ENCODE results near the gene OSCAR. TPM values are rescaled to one million over a fixed set of nuclear protein-coding genes. Genes with fewer than 3 reads are reported as not detected.

Gene OSCAR
- total RNA-seq, 2 experiments from 2014 or later, result 0.44 to 0.47 TPM

DNA sequence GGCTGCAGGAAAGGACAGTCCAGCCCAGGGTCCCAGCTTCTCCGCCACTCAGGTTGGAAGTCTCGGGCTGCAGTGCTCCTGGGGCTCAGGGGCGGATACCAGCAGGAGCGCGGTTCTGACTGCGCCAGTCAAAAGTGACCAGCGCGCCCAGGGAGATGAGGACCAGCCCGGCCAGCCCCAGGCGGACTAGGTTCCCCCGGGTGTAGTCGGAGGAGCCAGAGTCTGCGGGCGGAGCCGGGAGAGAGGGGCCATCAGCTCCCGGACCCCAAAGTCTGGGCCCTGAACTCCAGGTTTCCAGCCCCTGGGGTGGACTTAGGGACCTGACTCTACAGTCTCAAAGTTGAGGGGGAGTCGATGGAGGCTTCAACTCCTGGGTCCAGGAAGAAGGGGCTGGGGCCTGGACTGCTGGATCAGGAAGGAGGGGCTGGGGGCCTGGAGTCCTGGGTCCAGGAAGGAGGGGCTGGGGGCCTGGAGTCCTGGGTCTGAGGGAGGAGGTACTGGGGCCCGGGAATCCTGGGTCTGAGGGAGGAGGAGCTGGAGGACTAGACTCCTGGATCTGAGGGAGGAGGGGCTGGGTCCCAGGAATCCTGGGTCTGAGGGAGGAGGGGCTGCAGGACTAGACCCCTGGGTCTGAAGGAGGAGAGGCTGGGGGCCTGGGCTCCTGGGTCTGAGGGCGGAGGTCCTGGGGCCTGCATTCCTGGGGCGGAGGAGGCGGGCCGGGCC lies 5.3 kb downstream of the OSCAR start:
- no peak overlapping the region for H3K27ac Mint-ChIP-seq
- peaks cover 15% of the 10 kb centered on the region for H3K27me3 Mint-ChIP-seq
- H3K4me3 Mint-ChIP-seq, result no peak overlapping the region
- CTCF ChIA-PET, result interaction anchor here (0.5 to 1.5 kb wide), 5 partner anchors 20 to 307 kb away, joined by 3 to 5 read pairs (median 3); partner anchors contain the start of genes CNOT3, PRPF31 and TFPT
- peaks cover 5% of the 10 kb centered on the region for H3K9me3 Mint-ChIP-seq (ENCODE audit: low read depth)
- ATAC-seq, result no peak
- no peaks in the 10 kb centered on the region for H3K36me3 Mint-ChIP-seq
- peaks cover 16% of the 10 kb centered on the region for H3K4me1 Mint-ChIP-seq
- no peak for DNase-seq

DNA sequence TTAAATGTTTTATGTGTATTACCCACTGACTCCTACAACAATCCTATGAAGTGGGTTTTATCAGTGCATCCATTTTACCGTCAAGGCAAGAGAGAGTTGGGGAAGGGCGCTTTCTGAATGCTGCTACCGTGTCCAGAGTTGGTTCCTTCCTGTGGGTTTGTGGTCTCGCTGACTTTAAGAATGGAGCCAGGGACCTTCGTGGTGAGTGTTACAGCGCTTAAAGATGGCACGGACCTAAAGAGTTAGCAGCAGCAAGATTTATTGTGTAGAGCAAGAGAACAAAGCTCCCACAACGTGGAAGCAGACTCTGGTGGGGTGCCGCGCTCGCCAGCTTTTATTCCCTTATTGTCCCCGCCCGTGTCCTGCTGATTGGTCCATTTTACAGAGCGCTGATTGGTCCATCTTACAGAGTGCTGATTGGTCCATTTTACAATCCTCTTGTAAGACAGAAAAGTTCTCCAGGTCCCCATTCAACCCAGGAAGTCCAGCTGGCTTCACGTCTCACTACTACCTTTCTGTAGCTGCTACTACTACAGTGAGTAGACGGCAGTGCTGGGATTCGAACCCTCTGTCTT lies 6.1 kb downstream of the OSCAR start:
- H3K27me3 Mint-ChIP-seq, result peaks cover 15% of the 10 kb centered on the region
- H3K27ac Mint-ChIP-seq, result no peak overlapping the region
- H3K4me3 Mint-ChIP-seq, result no peak overlapping the region
- no peak for ATAC-seq
- H3K36me3 Mint-ChIP-seq, result no peaks in the 10 kb centered on the region
- peaks cover 5% of the 10 kb centered on the region for H3K9me3 Mint-ChIP-seq (ENCODE audit: low read depth)
- CTCF ChIA-PET, result interaction anchor here (0.7 to 1.3 kb wide), 2 partner anchors 15 to 265 kb away, joined by 3 read pairs; no protein-coding TSS in a partner anchor
- no peak for DNase-seq
- H3K4me1 Mint-ChIP-seq, result peaks cover 16% of the 10 kb centered on the region

DNA sequence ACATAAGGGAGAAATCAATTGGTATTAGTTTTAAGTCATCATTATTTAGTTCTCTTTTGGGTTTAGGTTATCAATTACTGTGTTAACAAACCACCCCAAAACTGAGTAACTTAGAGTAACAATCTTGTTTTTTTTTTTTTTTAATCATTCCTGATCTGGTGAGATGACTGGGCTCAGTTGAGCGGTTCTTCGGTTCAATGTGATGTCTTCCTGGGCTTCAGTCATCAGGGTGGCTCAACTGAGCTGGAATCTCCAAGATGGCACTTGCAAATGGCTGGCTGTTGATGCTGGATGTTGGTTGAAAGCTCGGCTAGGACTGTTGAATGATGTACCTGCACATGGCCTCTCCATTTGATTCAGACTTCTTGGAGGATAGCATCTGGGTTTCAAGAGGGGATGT lies 16.2 kb downstream of the OSCAR start:
- Mint-ChIP-seq H3K27me3 (peaks cover 6% of the 10 kb centered on the region), H3K9me3 (ENCODE audit: low read depth) (peaks cover 5% of the 10 kb centered on the region), H3K27ac (no peak overlapping the region), H3K4me3 (no peak overlapping the region), H3K36me3 (no peaks in the 10 kb centered on the region), H3K4me1 (no peaks in the 10 kb centered on the region)
- CTCF ChIA-PET, result no interaction called here
- DNase-seq, result no peak
- ATAC-seq, result no peak

DNA sequence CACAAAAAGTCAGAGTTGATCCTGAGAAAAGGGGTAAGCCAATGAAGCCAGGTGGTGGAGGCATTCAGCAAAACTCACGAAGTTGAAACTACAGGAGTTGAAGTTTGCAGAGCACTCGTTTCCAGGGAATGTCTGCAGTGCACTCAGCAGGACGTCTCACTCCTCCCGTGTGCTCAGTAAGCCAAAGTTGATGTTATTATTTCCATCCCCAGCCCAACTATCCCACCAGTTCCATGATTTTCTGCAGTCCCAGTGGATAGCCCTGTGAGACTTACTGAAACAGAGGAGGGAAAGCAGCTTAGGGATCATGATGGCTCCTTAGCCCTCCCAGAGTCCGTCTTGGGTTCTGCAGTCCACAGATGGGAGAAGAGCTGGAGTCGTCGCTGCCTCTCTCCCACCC lies 19.6 kb downstream of the OSCAR start, which contains the start of gene TARM1:
Gene TARM1, minus strand, starts transcription at position 334 of the 400 bp plus-strand sequence. Its CDS starts 25 bp downstream, at position 309.
- peaks cover 5% of the 10 kb centered on the region for H3K9me3 Mint-ChIP-seq (ENCODE audit: low read depth)

DNA sequence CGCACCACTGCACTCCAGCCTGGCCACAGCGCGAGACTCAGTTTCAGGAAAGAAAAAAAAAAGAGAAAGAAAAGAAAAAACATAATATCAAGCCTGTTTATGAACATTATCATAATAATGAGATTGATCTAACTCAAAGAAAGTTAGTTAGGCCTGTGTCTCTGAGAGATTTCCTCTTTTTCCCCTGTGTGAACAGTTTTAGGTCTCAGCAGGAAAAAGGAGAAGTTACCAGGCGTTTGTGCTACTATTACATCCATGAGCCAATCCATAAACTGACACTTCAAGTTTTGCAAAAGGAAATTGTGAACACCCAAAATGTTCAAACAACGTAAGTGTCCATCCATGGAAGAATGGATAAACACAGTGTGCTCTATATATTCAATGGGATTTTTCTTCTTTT lies 23.3 kb downstream of the OSCAR start:
- DNase-seq, result no peak
- no peaks in the 10 kb centered on the region for H3K4me1 Mint-ChIP-seq
- H3K4me3 Mint-ChIP-seq, result no peak overlapping the region
- no peaks in the 10 kb centered on the region for H3K27me3 Mint-ChIP-seq
- peaks cover 3% of the 10 kb centered on the region for H3K9me3 Mint-ChIP-seq (ENCODE audit: low read depth)
- no peak overlapping the region for H3K27ac Mint-ChIP-seq
- CTCF ChIA-PET, result no interaction called here
- H3K36me3 Mint-ChIP-seq, result peaks cover 1% of the 10 kb centered on the region
- no peak for ATAC-seq

More for the DNA sequence above, 19.6 kb downstream of the OSCAR start, which contains the start of gene TARM1:
- DNase-seq (no peak), ATAC-seq (no peak)
- no peaks in the 10 kb centered on the region for H3K4me1 Mint-ChIP-seq
- no peaks in the 10 kb centered on the region for H3K27me3 Mint-ChIP-seq
- CTCF ChIA-PET, result no interaction called here
- H3K4me3 Mint-ChIP-seq, result no peak within 1 kb of the TSS
- peaks cover 1% of the 10 kb centered on the region for H3K36me3 Mint-ChIP-seq
- H3K27ac Mint-ChIP-seq, result no peak within 1 kb of the TSS

DNA sequence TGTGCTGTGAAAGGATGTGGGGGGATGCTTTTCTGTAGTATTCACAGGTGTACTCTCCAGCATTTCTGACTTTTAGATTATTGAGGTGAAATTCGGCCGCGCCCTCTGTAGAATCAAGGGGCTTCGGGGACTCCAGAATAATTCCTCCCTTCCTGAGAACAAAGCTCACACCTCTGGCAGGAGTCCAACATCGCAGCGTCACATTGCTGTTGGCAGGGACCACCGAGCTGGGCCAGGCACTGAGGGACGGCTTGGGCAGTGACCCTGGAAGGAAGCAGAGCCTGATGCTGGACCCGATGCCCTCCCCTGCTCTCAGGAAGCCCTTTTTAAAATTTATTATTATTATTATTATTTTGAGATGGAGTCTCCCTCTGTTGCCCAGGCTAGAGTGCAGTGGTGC lies 25.8 kb downstream of the OSCAR start:
- DNase-seq (no peak), ATAC-seq (no peak)
- no peak overlapping the region for H3K4me3 Mint-ChIP-seq
- H3K27ac Mint-ChIP-seq, result no peak overlapping the region
- H3K27me3 Mint-ChIP-seq, result no peaks in the 10 kb centered on the region
- H3K36me3 Mint-ChIP-seq, result peaks cover 1% of the 10 kb centered on the region
- CTCF ChIA-PET, result no interaction called here
- no peaks in the 10 kb centered on the region for H3K4me1 Mint-ChIP-seq
- no peaks in the 10 kb centered on the region for H3K9me3 Mint-ChIP-seq (ENCODE audit: low read depth)

DNA sequence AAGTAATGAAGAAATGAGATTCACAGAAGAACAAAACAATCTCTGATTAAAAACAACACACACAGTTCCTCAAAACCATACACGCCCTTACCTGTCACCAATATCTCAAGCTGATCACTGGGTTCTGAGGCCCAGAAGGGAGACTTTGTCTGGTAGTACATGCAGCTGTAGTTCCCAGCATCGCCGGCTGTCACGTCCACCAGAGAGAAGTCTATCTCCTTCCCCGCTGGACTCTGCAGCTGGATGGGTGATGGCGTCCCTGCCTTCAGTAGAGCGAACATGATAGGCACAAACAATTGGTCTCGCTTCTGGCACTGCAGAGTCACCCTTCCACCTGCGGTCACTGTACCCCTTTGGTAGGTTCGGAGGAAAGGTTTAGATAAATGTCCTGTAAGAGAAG lies 26.8 kb downstream of the OSCAR start:
- no peak overlapping the region for H3K27ac Mint-ChIP-seq

DNA sequence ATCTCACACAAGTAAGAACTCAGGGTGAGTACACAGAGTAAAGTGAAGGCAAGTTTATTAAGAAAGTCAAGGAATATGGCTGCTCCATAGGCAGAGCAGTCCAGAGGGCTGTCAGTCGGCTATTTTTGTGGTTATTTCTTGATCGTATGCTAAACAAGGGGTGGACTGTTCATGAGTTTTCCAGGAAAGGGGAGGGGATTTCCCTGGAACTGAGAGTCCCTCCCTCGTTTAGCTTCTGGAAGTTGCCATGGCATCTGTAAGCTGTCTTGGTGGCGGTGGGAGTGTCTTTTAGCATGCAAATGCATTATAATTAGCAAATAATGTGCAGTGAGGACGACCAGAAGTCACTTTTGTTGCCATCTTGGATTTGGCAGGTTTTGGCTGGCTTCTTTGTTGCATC lies 31.1 kb downstream of the OSCAR start:
- H3K4me3 Mint-ChIP-seq, result no peak overlapping the region
- no peaks in the 10 kb centered on the region for H3K27me3 Mint-ChIP-seq
- no peaks in the 10 kb centered on the region for H3K36me3 Mint-ChIP-seq
- no peaks in the 10 kb centered on the region for H3K4me1 Mint-ChIP-seq
- DNase-seq (no peak), ATAC-seq (no peak)
- CTCF ChIA-PET, result no interaction called here
- no peak overlapping the region for H3K27ac Mint-ChIP-seq
- no peaks in the 10 kb centered on the region for H3K9me3 Mint-ChIP-seq (ENCODE audit: low read depth)

More for the DNA sequence above, 26.8 kb downstream of the OSCAR start:
- no peak for DNase-seq
- no peaks in the 10 kb centered on the region for H3K9me3 Mint-ChIP-seq (ENCODE audit: low read depth)
- ATAC-seq, result no peak
- H3K4me1 Mint-ChIP-seq, result no peaks in the 10 kb centered on the region
- H3K27me3 Mint-ChIP-seq, result no peaks in the 10 kb centered on the region
- H3K4me3 Mint-ChIP-seq, result no peak overlapping the region
- CTCF ChIA-PET, result interaction anchor here (1.0 kb wide), 1 partner anchor 281 kb away, joined by 4 read pairs; no protein-coding TSS in a partner anchor
- no peaks in the 10 kb centered on the region for H3K36me3 Mint-ChIP-seq

DNA sequence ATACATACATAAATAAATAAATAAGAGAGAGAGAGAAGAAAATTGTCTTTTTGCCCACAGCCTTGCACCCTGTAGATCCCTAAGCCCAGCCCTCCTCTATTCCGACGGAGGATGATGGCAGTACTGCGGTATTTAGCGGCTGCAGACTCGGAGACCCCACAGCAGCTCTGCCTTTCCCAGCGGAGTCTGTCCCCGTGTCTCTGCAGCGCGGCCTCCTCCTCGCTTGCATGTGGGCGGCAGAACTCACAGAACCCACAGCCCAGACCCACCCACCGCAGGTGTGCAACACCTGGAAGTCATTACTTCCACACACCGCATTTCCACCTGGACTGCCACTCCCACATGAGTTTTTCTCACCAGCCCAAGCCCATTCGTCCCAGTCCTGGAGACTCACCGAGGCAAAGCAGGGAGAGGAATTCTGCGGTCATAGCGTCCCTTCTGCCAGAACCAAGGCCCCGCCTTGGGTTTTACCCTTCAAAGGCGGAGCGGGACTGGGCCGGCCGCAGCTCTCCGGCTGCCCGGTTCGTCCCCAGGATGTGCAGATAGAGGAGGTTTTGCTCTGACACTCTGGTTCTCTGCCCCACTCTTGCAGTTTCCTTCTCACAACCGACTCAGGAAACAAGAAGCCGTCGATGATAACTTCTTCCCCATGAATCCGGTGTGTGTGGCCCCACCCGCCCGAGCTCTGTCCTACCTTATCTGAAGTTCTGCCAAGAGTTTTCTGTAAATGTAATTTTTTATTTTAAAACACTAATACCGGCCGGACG lies 37.1 kb downstream of the OSCAR start, which contains the start of gene VSTM1:
Gene VSTM1, minus strand, starts transcription at position 548 of the 767 bp plus-strand sequence. Its CDS starts 120 bp downstream, at position 428.
- Mint-ChIP-seq H3K36me3 (no peaks in the 10 kb centered on the region), H3K9me3 (ENCODE audit: low read depth) (no peaks in the 10 kb centered on the region), H3K27ac (no peak within 1 kb of the TSS), H3K4me3 (no peak within 1 kb of the TSS), H3K4me1 (no peaks in the 10 kb centered on the region), H3K27me3 (no peaks in the 10 kb centered on the region)
- CTCF ChIA-PET, result no interaction called here
- no peak for ATAC-seq
- no peak for DNase-seq

DNA sequence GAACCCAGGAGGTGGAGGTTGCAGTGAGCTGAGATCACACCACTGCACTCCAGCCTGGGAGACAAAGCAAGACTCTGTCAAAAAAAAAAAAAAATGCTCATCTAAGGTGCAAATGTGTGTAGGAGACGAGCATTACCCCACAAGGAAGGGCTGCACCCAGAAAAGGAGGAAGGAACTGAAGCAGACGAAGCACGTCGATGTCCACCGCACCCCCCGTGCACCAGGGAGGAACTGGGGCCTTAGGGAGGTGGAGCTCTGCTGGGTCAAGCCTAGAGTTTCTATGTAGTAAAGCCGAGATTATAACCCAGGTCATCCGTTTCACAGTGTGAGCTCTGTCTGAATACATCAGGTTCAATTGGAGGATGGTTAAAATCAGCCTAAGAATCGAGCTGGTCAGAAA lies 38.0 kb downstream of the OSCAR start:
- no peaks in the 10 kb centered on the region for H3K9me3 Mint-ChIP-seq (ENCODE audit: low read depth)
- no peaks in the 10 kb centered on the region for H3K4me1 Mint-ChIP-seq
- ATAC-seq, result no peak
- DNase-seq, result no peak
- H3K27me3 Mint-ChIP-seq, result no peaks in the 10 kb centered on the region
- H3K27ac Mint-ChIP-seq, result no peak overlapping the region
- CTCF ChIA-PET, result no interaction called here
- no peak overlapping the region for H3K4me3 Mint-ChIP-seq
- H3K36me3 Mint-ChIP-seq, result no peaks in the 10 kb centered on the region

DNA sequence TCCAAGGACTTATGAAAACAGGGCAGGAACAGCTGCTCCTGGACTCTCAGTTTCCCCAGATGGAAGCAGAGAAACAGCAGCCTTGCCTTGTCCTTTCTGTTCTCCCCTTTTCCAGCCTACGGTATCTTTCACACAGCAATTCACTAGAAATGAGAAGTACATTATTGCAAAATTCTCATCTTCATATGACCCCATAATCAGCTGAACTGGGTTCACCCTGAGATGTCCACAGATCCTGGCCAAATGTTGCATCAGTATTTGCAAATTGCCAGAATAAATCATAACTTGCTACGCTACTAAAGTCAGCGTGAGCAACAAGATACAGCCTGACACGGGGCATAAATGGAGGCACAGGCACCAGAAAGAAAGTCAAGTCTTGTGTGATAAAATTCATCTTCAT lies 53.0 kb downstream of the OSCAR start:
- Mint-ChIP-seq H3K36me3 (no peaks in the 10 kb centered on the region), H3K4me1 (no peaks in the 10 kb centered on the region), H3K27me3 (no peaks in the 10 kb centered on the region), H3K27ac (no peak overlapping the region), H3K9me3 (ENCODE audit: low read depth) (no peaks in the 10 kb centered on the region), H3K4me3 (no peak overlapping the region)
- DNase-seq (no peak), ATAC-seq (no peak)
- CTCF ChIA-PET, result interaction anchor here (1.3 kb wide), 1 partner anchor 627 kb away, joined by 3 read pairs; no protein-coding TSS in a partner anchor

DNA sequence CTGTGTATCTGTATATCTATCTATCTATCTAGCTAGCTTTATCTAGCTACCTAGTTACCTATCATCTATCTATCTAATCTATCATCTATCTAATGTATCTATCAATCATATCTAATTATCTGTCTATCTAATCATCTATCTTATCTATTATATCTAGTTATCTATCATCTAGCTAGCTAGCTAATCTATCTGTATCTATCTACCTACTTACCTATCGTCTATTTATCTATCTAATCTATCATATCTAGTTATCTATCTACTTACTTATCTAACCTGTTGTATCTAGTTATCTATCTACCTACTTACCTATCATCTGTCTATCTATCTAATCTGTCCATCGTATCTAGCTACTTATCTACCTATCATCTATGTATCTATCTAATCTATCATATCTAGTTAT lies 54.8 kb downstream of the OSCAR start:
- CTCF ChIA-PET, result interaction anchor here (0.8 kb wide), 1 partner anchor 16 kb away, joined by 3 read pairs; no protein-coding TSS in a partner anchor
- H3K36me3 Mint-ChIP-seq, result no peaks in the 10 kb centered on the region
- no peaks in the 10 kb centered on the region for H3K27me3 Mint-ChIP-seq
- DNase-seq (no peak), ATAC-seq (no peak)
- H3K4me1 Mint-ChIP-seq, result no peaks in the 10 kb centered on the region
- H3K9me3 Mint-ChIP-seq (ENCODE audit: low read depth), result no peaks in the 10 kb centered on the region
- no peak overlapping the region for H3K4me3 Mint-ChIP-seq
- H3K27ac Mint-ChIP-seq, result no peak overlapping the region

Data from activated CD8-positive, alpha-beta memory T cell treated with anti-CD3 and anti-CD28 coated beads, Interleukin-2, amount 10 ng/mL, durations not matched to agents 7 days and 5 days (primary cell).